ENCODE measurements around the gene SPTY2D1. TPM values are rescaled to one million over a fixed set of nuclear protein-coding genes. Genes with fewer than 3 reads are reported as not detected.
"Not testable (repeated sequence)": the region's sequence is repeated elsewhere in the genome, so short reads cannot be mapped to it uniquely, and the experiment has no call there.

Gene SPTY2D1
- polyA plus RNA-seq (14.3 to 17.9 TPM (median 15.6 TPM) in 3 replicates), polyA minus RNA-seq (11.8 to 27.0 TPM (median 16.7 TPM) in 3 replicates)
- polyA plus RNA-seq (2011; ENCODE audit: low read depth), result 53.6 TPM
- polyA plus RNA-seq (2011; cell fraction: cytosol; rRNA removed), result 10.0 and 14.0 TPM in 2 replicates
- 12.7 and 18.7 TPM in 2 replicates for polyA plus RNA-seq (2011; cell fraction: nucleus; rRNA removed)
- polyA plus RNA-seq (2012; ENCODE audit: low replicate concordance), result 15.9 TPM in 2 replicates
- polyA minus RNA-seq (2011; cell fraction: cytosol; rRNA and poly(A)+ RNA removed), result 23.2 TPM
- polyA minus RNA-seq (2011; cell fraction: nucleus; rRNA and poly(A)+ RNA removed), result 15.7 and 23.8 TPM in 2 replicates

GRCh38 chr11:18634140-18635032, at the start of gene SPTY2D1:
SPTY2D1 (minus strand) TSS chr11:18634342; CDS start chr11:18634257, 85 bp downstream.
- Histone ChIP-seq H3K9me1 (ENCODE audit: control insufficient read depth, extremely low read depth, insufficient read depth, low read length) (no peaks in the 10 kb centered on the region), H3K9ac (ENCODE audit: control insufficient read depth, extremely low read depth, insufficient read depth, low read length) (peak within 1 kb of the TSS; percentile 95), H2AFZ (ENCODE audit: control insufficient read depth, low read length) (peak within 1 kb of the TSS; percentile 98), H3K4me1 (ENCODE audit: control insufficient read depth, extremely low read depth, insufficient read depth, low read length) (peaks cover 7% of the 10 kb centered on the region), H4K20me1 (ENCODE audit: control insufficient read depth, extremely low read depth, insufficient read depth, low read length) (no peaks in the 10 kb centered on the region), H3K9me3 (ENCODE audit: control insufficient read depth, low read depth, low read length) (no peaks in the 10 kb centered on the region), H3K4me2 (ENCODE audit: control insufficient read depth, extremely low read depth, insufficient read depth, low read depth, low read length) (peak within 1 kb of the TSS; percentile 96), H3K27ac (ENCODE audit: control insufficient read depth, insufficient read depth, low read length) (peak within 1 kb of the TSS; percentile 85), H3K79me2 (ENCODE audit: control insufficient read depth, insufficient read depth, low read length) (peaks cover 45% of the 10 kb centered on the region), H3K4me3 (ENCODE audit: control insufficient read depth in 2 of 3, extremely low read depth in 1 of 3, insufficient read depth in 2 of 3, low read depth in 1 of 3, low read length in 3 of 3) (peak within 1 kb of the TSS; percentile 85 to 94 (median 90)), H3K27me3 (ENCODE audit: control insufficient read depth, extremely low read depth, insufficient read depth, low read length) (no peaks in the 10 kb centered on the region), H3K36me3 (ENCODE audit: control insufficient read depth in 2 of 2, extremely low read depth in 1 of 2, insufficient read depth in 2 of 2, low read length in 2 of 2) (no peaks in the 10 kb centered on the region)
- dilution Hi-C loops (cut with MboI; ENCODE audit: extremely low pct_ligation_motif_present, low sequenced_read_pairs), result no loop called here
- DNase-seq (ENCODE audit: low read depth, low spot score) (peak; percentile 85), FAIRE-seq (peak; percentile 59)
- TF ChIP-seq CTCF (optimal IDR thresholded peaks at IDR 0.05 in 1 of 3, IDR thresholded peaks at IDR 0.05 in 1 of 3, conservative IDR thresholded peaks at IDR 0.05 in 1 of 3; ENCODE audit: extremely low read depth in 1 of 3, insufficient read depth in 2 of 3, low read length in 3 of 3), result peak in 1 of 3 experiments; percentile 11
- TF ChIP-seq EZH2 (IDR thresholded peaks at IDR 0.05; ENCODE audit: low read length), result no peak

GRCh38 chr11:18682466-18682865, 48.3 kb upstream of the SPTY2D1 start:
- DNase-seq (ENCODE audit: low read depth, low spot score) (no peak), FAIRE-seq (no peak)
- Histone ChIP-seq H3K27ac (ENCODE audit: control insufficient read depth, insufficient read depth, low read length) (no peak overlapping the region), H2AFZ (ENCODE audit: control insufficient read depth, low read length) (no peak overlapping the region), H3K4me1 (ENCODE audit: control insufficient read depth, extremely low read depth, insufficient read depth, low read length) (peaks cover 2% of the 10 kb centered on the region), H3K4me3 (ENCODE audit: control insufficient read depth in 2 of 3, extremely low read depth in 1 of 3, insufficient read depth in 2 of 3, low read depth in 1 of 3, low read length in 3 of 3) (no peak overlapping the region), H4K20me1 (ENCODE audit: control insufficient read depth, extremely low read depth, insufficient read depth, low read length) (no peaks in the 10 kb centered on the region), H3K36me3 (ENCODE audit: control insufficient read depth in 2 of 2, extremely low read depth in 1 of 2, insufficient read depth in 2 of 2, low read length in 2 of 2) (no peaks in the 10 kb centered on the region), H3K27me3 (ENCODE audit: control insufficient read depth, extremely low read depth, insufficient read depth, low read length) (no peaks in the 10 kb centered on the region), H3K4me2 (ENCODE audit: control insufficient read depth, extremely low read depth, insufficient read depth, low read depth, low read length) (no peak overlapping the region), H3K9me3 (ENCODE audit: control insufficient read depth, low read depth, low read length) (no peaks in the 10 kb centered on the region), H3K79me2 (ENCODE audit: control insufficient read depth, insufficient read depth, low read length) (no peaks in the 10 kb centered on the region), H3K9ac (ENCODE audit: control insufficient read depth, extremely low read depth, insufficient read depth, low read length) (no peak overlapping the region), H3K9me1 (ENCODE audit: control insufficient read depth, extremely low read depth, insufficient read depth, low read length) (no peaks in the 10 kb centered on the region)
- dilution Hi-C loops (cut with MboI; ENCODE audit: extremely low pct_ligation_motif_present, low sequenced_read_pairs), result no loop called here
- TF ChIP-seq CTCF (optimal IDR thresholded peaks at IDR 0.05 in 1 of 3, IDR thresholded peaks at IDR 0.05 in 1 of 3, conservative IDR thresholded peaks at IDR 0.05 in 1 of 3; ENCODE audit: extremely low read depth in 1 of 3, insufficient read depth in 2 of 3, low read length in 3 of 3), result no peak
- no peak for TF ChIP-seq EZH2 (IDR thresholded peaks at IDR 0.05; ENCODE audit: low read length)

- H3K9me1 ChIP-seq (ENCODE audit: control insufficient read depth, extremely low read depth, insufficient read depth, low read length); H3K36me3 ChIP-seq (ENCODE audit: control insufficient read depth in 2 of 2, extremely low read depth in 1 of 2, insufficient read depth in 2 of 2, low read length in 2 of 2); H3K27me3 ChIP-seq (ENCODE audit: control insufficient read depth, extremely low read depth, insufficient read depth, low read length); H3K27ac ChIP-seq (ENCODE audit: control insufficient read depth, insufficient read depth, low read length); H2AFZ ChIP-seq (ENCODE audit: control insufficient read depth, low read length); H3K4me2 ChIP-seq (ENCODE audit: control insufficient read depth, extremely low read depth, insufficient read depth, low read depth, low read length); H4K20me1 ChIP-seq (ENCODE audit: control insufficient read depth, extremely low read depth, insufficient read depth, low read length); dilution Hi-C loops (cut with MboI; ENCODE audit: extremely low pct_ligation_motif_present, low sequenced_read_pairs); DNase-seq (ENCODE audit: low read depth, low spot score); H3K79me2 ChIP-seq (ENCODE audit: control insufficient read depth, insufficient read depth, low read length); H3K9ac ChIP-seq (ENCODE audit: control insufficient read depth, extremely low read depth, insufficient read depth, low read length); H3K4me1 ChIP-seq (ENCODE audit: control insufficient read depth, extremely low read depth, insufficient read depth, low read length); H3K4me3 ChIP-seq (ENCODE audit: control insufficient read depth in 2 of 3, extremely low read depth in 1 of 3, insufficient read depth in 2 of 3, low read depth in 1 of 3, low read length in 3 of 3); H3K9me3 ChIP-seq (ENCODE audit: control insufficient read depth, low read depth, low read length); FAIRE-seq: not testable (repeated sequence)
These were observed 47.8 kb upstream of the SPTY2D1 start for GRCh38 chr11:18681949-18682348.

Data from keratinocyte (primary cell).